BLaER1 treated with 17β-estradiol and CSF1 and Interleukin-3, amounts not matched to agents 10 nM and 100 nM (cell line): ENCODE measurements around the gene OSBP2.

ENCODE experiments used
- H3K27ac ChIP-seq, 11 experiments: shearing (Covaris generic); formaldehyde crosslinking; 2 replicates each; pipeline ENCODE4 v1.8.1; 2022
- H3K27me3 ChIP-seq, 11 experiments: shearing (Covaris generic); formaldehyde crosslinking; 2 replicates each; pipeline ENCODE4 v1.8.1; 2022
- H3K36me3 ChIP-seq, 11 experiments: shearing (Covaris generic); formaldehyde crosslinking; 2 replicates each; pipeline ENCODE4 v1.8.1; 2022
- H3K4me1 ChIP-seq, 10 experiments: shearing (Covaris generic); formaldehyde crosslinking; 2 replicates each; pipeline ENCODE4 v1.8.1; 2022
- H3K4me2 ChIP-seq, 11 experiments: shearing (Covaris generic); formaldehyde crosslinking; 2 replicates each; pipeline ENCODE4 v1.8.1; 2022
- H3K4me3 ChIP-seq, 10 experiments: shearing (Covaris generic); formaldehyde crosslinking; 2 replicates each; pipeline ENCODE4 v1.8.1; 2022
- H3K9ac ChIP-seq, 11 experiments: shearing (Covaris generic); formaldehyde crosslinking; 2 replicates each; pipeline ENCODE4 v1.8.1; 2022
- H3K9me3 ChIP-seq, 11 experiments: shearing (Covaris generic); formaldehyde crosslinking; replicated peaks in 1 of 11; 2 replicates each; pipeline ENCODE4 v1.8.1; 2022
- H4K20me1 ChIP-seq, 11 experiments: shearing (Covaris generic); formaldehyde crosslinking; 2 replicates each; pipeline ENCODE4 v1.8.1; 2022
- Cebpa-rat ChIP-seq, 11 experiments: shearing (Covaris generic); IDR thresholded peaks; 2 replicates each; pipeline ENCODE4 v1.8.1; 2022

The OSBP2 gene

DNA sequence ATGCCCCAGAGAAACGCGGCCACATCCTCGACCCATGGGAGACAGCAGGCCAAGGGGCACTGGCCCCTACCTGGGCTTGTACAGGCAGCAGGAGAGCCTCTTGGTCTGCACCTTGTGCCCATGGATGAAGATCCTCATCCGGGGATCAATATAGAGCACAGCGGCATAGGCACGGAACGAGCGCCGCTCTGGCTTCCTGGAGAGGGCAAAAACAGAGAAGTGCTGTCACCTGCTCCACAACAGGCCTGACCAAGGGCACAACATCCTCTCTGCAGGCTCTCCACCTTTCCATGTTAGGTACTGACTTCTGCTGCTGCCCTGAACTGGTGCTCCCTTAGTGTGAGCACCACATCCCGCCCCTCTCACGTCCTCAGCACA is 246.7 kb downstream of the OSBP2 start:
- Histone ChIP-seq H3K27ac (no peak overlapping the region), H3K9ac (no peak overlapping the region; a peak in 1 of 22 replicates), H3K27me3 (no peaks in the 10 kb centered on the region), H3K4me3 (no peak overlapping the region), H3K9me3 (no peaks in the 10 kb centered on the region), H4K20me1 (peaks cover 0 to 61% (median 8%) of the 10 kb centered on the region in 11 experiments; a peak in 10 of 22 replicates), H3K36me3 (peaks cover 100% of the 10 kb centered on the region in 11 experiments), H3K4me2 (no peak overlapping the region), H3K4me1 (peaks cover 0 to 6% (median 2%) of the 10 kb centered on the region in 10 experiments; a peak in 5 of 20 replicates)
- TF ChIP-seq Cebpa-rat (IDR thresholded peaks at IDR 0.05) = no peak

- H4K20me1 ChIP-seq = peaks cover 0 to 64% (median 9%) of the 10 kb centered on the region in 11 experiments; a peak in 11 of 22 replicates
Observed at GRCh38 chr22:30943368-30943767, 248.7 kb downstream of the OSBP2 start.

GRCh38 chr22:30944986-30945385 is 250.3 kb downstream of the OSBP2 start:
- H3K36me3 ChIP-seq = peaks cover 96 to 100% (median 99%) of the 10 kb centered on the region in 11 experiments
- no peak overlapping the region for H3K9ac ChIP-seq
- peaks cover 0 to 7% (median 2%) of the 10 kb centered on the region in 10 experiments; a peak in 5 of 20 replicates for H3K4me1 ChIP-seq
- H3K27me3 ChIP-seq = no peaks in the 10 kb centered on the region
- H4K20me1 ChIP-seq = peaks cover 0 to 61% (median 9%) of the 10 kb centered on the region in 11 experiments; a peak in 12 of 22 replicates
- H3K27ac ChIP-seq = no peak overlapping the region
- no peak for TF ChIP-seq Cebpa-rat (IDR thresholded peaks at IDR 0.05)
- H3K4me2 ChIP-seq = no peak overlapping the region
- no peaks in the 10 kb centered on the region for H3K9me3 ChIP-seq
- H3K4me3 ChIP-seq = no peak overlapping the region

More at GRCh38 chr22:30943368-30943767, 248.7 kb downstream of the OSBP2 start:
- H3K4me3 ChIP-seq = no peak overlapping the region
- TF ChIP-seq Cebpa-rat (IDR thresholded peaks at IDR 0.05) = no peak
- H3K4me1 ChIP-seq = peaks cover 0 to 7% (median 2%) of the 10 kb centered on the region in 10 experiments; a peak in 5 of 20 replicates
- H3K9ac ChIP-seq = no peak overlapping the region
- H3K36me3 ChIP-seq = peaks cover 96 to 100% (median 99%) of the 10 kb centered on the region in 11 experiments
- no peak overlapping the region for H3K27ac ChIP-seq
- H3K4me2 ChIP-seq = no peak overlapping the region
- no peaks in the 10 kb centered on the region for H3K27me3 ChIP-seq
- H3K9me3 ChIP-seq = no peaks in the 10 kb centered on the region

- Histone ChIP-seq H3K4me1 (peaks cover 0 to 7% (median 2%) of the 10 kb centered on the region in 10 experiments; a peak in 5 of 20 replicates), H3K27ac (no peak overlapping the region), H3K4me3 (no peak overlapping the region), H3K27me3 (no peaks in the 10 kb centered on the region), H3K4me2 (no peak overlapping the region), H3K9ac (no peak overlapping the region), H3K36me3 (peaks cover 96 to 100% (median 99%) of the 10 kb centered on the region in 11 experiments), H3K9me3 (no peaks in the 10 kb centered on the region), H4K20me1 (peaks cover 0 to 64% (median 9%) of the 10 kb centered on the region in 11 experiments; a peak in 13 of 22 replicates)
- TF ChIP-seq Cebpa-rat (IDR thresholded peaks at IDR 0.05) = no peak
Observed at GRCh38 chr22:30945653-30946052, 251.0 kb downstream of the OSBP2 start.

GRCh38 chr22:30946354-30946753 is 251.7 kb downstream of the OSBP2 start:
- peaks cover 0 to 64% (median 11%) of the 10 kb centered on the region in 11 experiments; a peak in 14 of 22 replicates for H4K20me1 ChIP-seq
- H3K27ac ChIP-seq = no peak overlapping the region
- H3K9ac ChIP-seq = 0 out of 22 replicates have a peak overlapping the region, but pooled peaks of 1 of the 11 experiments have one; percentile 9
- H3K4me3 ChIP-seq = no peak overlapping the region
- no peak for TF ChIP-seq Cebpa-rat (IDR thresholded peaks at IDR 0.05)
- H3K4me2 ChIP-seq = no peak overlapping the region
- no peaks in the 10 kb centered on the region for H3K27me3 ChIP-seq
- H3K9me3 ChIP-seq = no peaks in the 10 kb centered on the region
- peaks cover 96 to 100% (median 99%) of the 10 kb centered on the region in 11 experiments for H3K36me3 ChIP-seq
- H3K4me1 ChIP-seq = peaks cover 0 to 7% (median 2%) of the 10 kb centered on the region in 10 experiments; a peak in 5 of 20 replicates

DNA sequence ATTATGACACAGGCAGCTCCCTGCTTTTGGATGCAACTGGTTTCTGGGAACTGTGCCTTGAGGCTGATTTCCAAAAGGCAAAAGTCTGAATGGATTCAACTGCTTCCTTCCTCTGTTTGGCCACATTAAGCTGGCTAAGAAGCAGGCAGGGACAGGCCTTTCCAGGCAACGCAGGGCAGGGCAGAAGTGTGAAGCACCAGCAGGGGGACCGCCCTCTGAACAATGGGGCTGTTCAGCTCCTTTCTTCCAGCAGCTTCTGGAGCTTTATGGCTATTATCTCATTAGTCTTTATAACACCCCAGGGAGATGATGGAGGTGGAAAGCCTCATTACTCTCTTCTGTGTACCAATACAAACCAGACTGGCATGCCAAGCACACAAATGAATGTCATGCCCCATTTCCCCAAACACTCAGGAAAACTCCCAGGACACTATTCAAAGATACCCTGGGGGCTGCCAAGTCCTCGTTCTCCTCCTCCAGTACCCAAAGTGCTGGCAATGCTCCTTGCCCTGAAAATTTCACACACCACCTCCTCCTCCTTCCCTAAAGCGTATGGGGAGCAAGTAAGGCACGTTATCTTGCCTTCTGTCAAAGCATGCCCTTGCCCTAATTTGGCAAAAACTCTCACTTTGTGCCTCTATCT is 252.6 kb downstream of the OSBP2 start:
- no peaks in the 10 kb centered on the region for H3K27me3 ChIP-seq
- H4K20me1 ChIP-seq = peaks cover 0 to 55% (median 10%) of the 10 kb centered on the region in 11 experiments; a peak in 14 of 22 replicates
- H3K9me3 ChIP-seq = no peaks in the 10 kb centered on the region
- H3K27ac ChIP-seq = no peak overlapping the region
- no peak overlapping the region for H3K4me2 ChIP-seq
- no peak overlapping the region for H3K4me3 ChIP-seq
- H3K9ac ChIP-seq = peak overlapping the region in 2 of 11 experiments; percentile 2 to 25; a peak in 1 of 22 replicates
- TF ChIP-seq Cebpa-rat (IDR thresholded peaks at IDR 0.05) = no peak
- peaks cover 95 to 100% (median 99%) of the 10 kb centered on the region in 11 experiments for H3K36me3 ChIP-seq
- peaks cover 0 to 7% (median 2%) of the 10 kb centered on the region in 10 experiments; a peak in 5 of 20 replicates for H3K4me1 ChIP-seq

- Histone ChIP-seq H3K36me3 (peaks cover 95 to 100% (median 99%) of the 10 kb centered on the region in 11 experiments), H3K27ac (no peak overlapping the region), H3K27me3 (no peaks in the 10 kb centered on the region), H3K4me3 (no peak overlapping the region), H3K9ac (0 out of 22 replicates have a peak overlapping the region, but pooled peaks of 1 of the 11 experiments have one; percentile 31), H4K20me1 (peaks cover 0 to 55% (median 10%) of the 10 kb centered on the region in 11 experiments; a peak in 13 of 22 replicates), H3K4me1 (peaks cover 0 to 7% (median 2%) of the 10 kb centered on the region in 10 experiments; a peak in 5 of 20 replicates), H3K9me3 (no peaks in the 10 kb centered on the region), H3K4me2 (no peak overlapping the region)
- TF ChIP-seq Cebpa-rat (IDR thresholded peaks at IDR 0.05) = no peak
Observed at GRCh38 chr22:30947816-30948454, 253.3 kb downstream of the OSBP2 start.

- no peak overlapping the region for H3K4me3 ChIP-seq
- H3K4me1 ChIP-seq = peaks cover 0 to 7% (median 0%) of the 10 kb centered on the region in 10 experiments; a peak in 4 of 20 replicates
- no peaks in the 10 kb centered on the region for H3K27me3 ChIP-seq
- peaks cover 94 to 100% (median 99%) of the 10 kb centered on the region in 11 experiments for H3K36me3 ChIP-seq
- no peaks in the 10 kb centered on the region for H3K9me3 ChIP-seq
- H3K4me2 ChIP-seq = no peak overlapping the region
- H4K20me1 ChIP-seq = peaks cover 0 to 51% (median 10%) of the 10 kb centered on the region in 11 experiments; a peak in 13 of 22 replicates
- peak overlapping the region in 1 of 11 experiments; percentile 31; a peak in 1 of 22 replicates for H3K9ac ChIP-seq
- no peak overlapping the region for H3K27ac ChIP-seq
- TF ChIP-seq Cebpa-rat (IDR thresholded peaks at IDR 0.05) = no peak
Observed at GRCh38 chr22:30948930-30949342, 254.3 kb downstream of the OSBP2 start.
